ENCODE data around the gene SUN1. TPM values are rescaled to one million over a fixed set of nuclear protein-coding genes. Genes with fewer than 3 reads are reported as not detected.

The SUN1 gene
- total RNA-seq, 1 donor from 2014 or later = 127 TPM

DNA sequence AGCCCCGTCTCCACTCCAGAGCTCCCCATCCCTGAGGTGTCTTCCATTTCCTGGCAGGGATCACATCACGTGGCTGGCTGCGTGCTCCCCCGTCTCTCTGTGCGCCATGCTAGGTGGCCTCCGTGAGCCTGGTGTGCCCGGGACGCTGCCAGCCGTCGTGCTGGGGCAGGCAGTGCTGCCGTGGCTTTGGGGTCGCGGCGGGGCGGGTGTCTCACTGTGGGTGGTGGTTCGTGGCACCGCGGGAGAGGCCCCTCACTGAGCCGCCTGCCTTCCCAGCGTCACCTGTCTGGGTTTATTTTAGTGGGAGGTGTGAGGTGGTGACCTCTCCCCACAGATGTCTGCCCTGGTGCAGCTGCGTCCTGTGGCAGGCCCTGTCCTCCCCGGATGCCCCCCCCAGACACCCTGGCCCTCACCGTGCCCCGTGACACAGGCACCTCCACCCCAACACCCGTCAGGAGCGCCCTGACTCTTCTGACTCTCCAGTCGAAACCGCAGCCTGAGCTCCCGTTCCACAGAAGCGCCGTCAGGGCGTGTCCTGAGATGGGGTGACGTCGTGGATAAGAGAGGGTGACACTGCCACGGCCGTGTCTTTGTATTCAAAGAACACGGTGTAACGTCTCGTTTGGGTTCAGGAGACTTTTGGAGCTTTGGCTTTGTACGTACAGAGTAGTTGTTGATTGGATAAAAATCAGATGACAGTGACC is 62.0 kb downstream of the SUN1 start:
- intact Hi-C loops (cut with DNase I) = no loop called here
- no peak for DNase-seq
- Histone ChIP-seq H3K4me1 (peaks cover 4% of the 10 kb centered on the region), H3K9me3 (no peaks in the 10 kb centered on the region), H3K27ac (no peak overlapping the region), H3K36me3 (peaks cover 57% of the 10 kb centered on the region), H3K4me3 (no peak overlapping the region), H3K27me3 (no peaks in the 10 kb centered on the region)
- ATAC-seq = no peak
- TF ChIP-seq, protein P1, sequence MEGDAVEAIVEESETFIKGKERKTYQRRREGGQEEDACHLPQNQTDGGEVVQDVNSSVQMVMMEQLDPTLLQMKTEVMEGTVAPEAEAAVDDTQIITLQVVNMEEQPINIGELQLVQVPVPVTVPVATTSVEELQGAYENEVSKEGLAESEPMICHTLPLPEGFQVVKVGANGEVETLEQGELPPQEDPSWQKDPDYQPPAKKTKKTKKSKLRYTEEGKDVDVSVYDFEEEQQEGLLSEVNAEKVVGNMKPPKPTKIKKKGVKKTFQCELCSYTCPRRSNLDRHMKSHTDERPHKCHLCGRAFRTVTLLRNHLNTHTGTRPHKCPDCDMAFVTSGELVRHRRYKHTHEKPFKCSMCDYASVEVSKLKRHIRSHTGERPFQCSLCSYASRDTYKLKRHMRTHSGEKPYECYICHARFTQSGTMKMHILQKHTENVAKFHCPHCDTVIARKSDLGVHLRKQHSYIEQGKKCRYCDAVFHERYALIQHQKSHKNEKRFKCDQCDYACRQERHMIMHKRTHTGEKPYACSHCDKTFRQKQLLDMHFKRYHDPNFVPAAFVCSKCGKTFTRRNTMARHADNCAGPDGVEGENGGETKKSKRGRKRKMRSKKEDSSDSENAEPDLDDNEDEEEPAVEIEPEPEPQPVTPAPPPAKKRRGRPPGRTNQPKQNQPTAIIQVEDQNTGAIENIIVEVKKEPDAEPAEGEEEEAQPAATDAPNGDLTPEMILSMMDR (IDR thresholded peaks at IDR 0.05) = no peak

DNA sequence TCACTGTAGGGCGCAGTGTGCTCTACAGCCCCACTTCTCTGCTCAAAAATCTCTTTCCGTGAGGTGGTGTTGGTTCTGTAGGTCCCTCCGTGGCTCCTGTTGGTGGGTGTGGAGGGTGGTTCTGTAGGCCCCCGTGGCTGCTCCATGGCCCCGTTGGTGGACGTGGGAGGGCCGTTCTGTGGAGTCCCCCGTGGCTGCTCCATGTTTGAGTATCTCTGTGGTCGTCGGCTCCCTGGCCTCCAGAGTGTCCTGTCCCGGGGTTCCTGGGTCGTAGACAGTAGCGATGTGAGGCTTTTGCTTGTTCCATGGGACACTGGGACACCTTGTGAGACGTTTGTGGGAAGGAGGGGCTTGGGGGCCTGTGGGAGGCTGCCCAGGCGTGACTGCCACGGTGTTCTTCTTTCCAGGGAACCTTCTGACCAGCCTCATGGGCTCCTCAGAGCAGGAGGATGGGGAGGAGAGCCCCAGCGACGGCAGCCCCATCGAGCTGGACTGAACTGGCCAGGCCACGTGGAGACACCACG is 62.7 kb downstream of the SUN1 start:
- Histone ChIP-seq H3K9me3 (no peaks in the 10 kb centered on the region), H3K4me3 (no peak overlapping the region), H3K27me3 (no peaks in the 10 kb centered on the region), H3K4me1 (peaks cover 4% of the 10 kb centered on the region), H3K27ac (no peak overlapping the region), H3K36me3 (peaks cover 57% of the 10 kb centered on the region)
- intact Hi-C loops (cut with DNase I) = no loop called here
- no peak for DNase-seq
- TF ChIP-seq, protein P1 (IDR thresholded peaks at IDR 0.05) = no peak
- ATAC-seq = no peak

DNA sequence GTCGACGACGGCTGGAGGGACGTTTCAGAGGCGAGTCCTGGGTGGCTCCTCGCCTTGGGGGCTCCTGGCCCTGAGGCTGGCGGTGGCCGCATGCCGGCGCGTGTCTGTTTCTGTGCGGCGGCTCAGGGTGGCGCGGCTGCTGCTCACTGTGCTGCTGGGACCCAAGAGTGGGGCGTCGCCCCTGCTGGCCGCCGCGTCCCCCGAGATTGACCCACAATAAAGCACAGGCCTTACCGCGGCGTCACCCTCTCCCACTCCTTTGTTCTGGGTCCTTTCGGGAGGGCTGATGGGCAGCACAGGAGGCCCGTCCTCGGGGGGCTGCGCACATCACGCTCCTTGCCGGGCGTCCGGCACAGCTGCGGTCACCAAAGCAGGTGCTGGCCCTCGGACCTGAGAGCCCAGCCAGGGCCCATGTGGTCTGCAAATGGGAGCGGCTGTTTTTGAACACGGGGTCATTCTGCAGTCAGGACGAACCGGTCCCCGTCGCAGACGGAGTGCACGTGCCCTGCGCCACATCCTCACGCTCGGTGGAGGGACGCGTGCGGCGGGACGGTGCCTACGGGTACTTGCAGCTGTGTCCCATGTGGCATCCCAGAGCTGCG is 63.3 kb downstream of the SUN1 start:
- H3K4me1 ChIP-seq = peaks cover 4% of the 10 kb centered on the region
- DNase-seq = no peak
- H3K36me3 ChIP-seq = peaks cover 56% of the 10 kb centered on the region

DNA sequence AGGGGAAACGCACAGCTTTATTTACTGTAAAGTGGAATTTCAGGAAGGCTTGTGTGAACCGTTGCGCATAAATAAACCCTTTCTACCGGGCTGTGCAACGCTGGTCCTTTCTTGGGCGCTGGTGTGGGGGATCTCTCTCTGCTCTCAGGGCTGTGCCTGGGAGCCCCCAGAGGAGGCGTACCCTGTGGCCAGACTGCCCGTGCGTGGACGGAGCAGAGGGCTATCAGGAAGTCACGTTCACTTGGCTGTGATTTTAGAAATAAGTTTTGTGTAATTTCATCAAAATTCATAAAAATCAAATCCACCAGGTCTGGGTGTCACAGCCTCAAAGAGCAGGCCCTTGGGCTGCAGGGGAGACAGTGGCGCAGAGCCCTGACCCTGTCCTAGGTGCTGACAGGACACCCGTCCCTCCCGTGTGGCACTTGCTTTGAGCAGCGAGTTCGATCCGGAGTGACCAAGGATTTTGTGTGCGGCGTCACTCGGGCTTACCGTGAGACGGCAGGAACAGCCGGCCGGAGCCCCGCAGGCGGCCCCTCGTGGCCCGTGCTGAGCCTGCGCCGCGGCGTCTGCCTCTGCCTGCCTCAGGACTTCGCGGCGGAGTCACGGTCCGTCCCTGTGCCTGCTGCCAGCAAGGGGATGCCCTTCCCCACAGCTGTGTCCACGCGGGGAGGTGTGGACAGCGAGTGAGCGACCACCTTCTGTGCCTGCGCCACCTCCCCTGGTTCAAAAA is 64.2 kb downstream of the SUN1 start:
- peaks cover 4% of the 10 kb centered on the region for H3K4me1 ChIP-seq
- no peak overlapping the region for H3K4me3 ChIP-seq
- H3K9me3 ChIP-seq = no peaks in the 10 kb centered on the region
- no peak overlapping the region for H3K27ac ChIP-seq
- H3K36me3 ChIP-seq = peaks cover 47% of the 10 kb centered on the region
- TF ChIP-seq, protein P1 (IDR thresholded peaks at IDR 0.05) = no peak
- H3K27me3 ChIP-seq = no peaks in the 10 kb centered on the region
- no peak for ATAC-seq
- intact Hi-C loops (cut with DNase I) = no loop called here
- no peak for DNase-seq

More for the DNA sequence above, 63.3 kb downstream of the SUN1 start:
- Histone ChIP-seq H3K27ac (no peak overlapping the region), H3K9me3 (no peaks in the 10 kb centered on the region), H3K4me3 (no peak overlapping the region), H3K27me3 (no peaks in the 10 kb centered on the region)
- ATAC-seq = no peak
- intact Hi-C loops (cut with DNase I) = no loop called here
- TF ChIP-seq, protein P1 (IDR thresholded peaks at IDR 0.05) = no peak

DNA sequence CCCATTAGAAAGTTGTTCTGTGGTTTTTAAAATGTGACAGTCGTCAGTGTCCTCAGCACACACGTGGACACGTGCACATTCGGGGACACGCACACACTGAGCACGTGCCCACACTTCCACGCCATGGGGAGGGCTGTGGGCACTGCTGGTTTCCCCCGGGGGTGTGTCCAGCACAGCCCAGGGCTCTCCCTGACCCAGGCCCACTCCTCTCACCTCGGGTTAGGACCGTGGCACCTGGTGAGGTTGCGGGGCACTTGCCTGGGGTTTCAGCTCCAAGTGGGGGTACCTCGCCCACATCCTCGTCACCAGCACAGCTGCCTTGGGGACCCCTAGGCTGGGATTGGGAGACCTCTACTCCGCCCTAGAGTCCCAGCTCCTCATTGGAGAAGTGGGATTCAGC is 64.8 kb downstream of the SUN1 start:
- intact Hi-C loops (cut with DNase I) = no loop called here
- Histone ChIP-seq H3K27ac (no peak overlapping the region), H3K4me1 (peaks cover 4% of the 10 kb centered on the region), H3K4me3 (no peak overlapping the region), H3K36me3 (peaks cover 41% of the 10 kb centered on the region), H3K9me3 (no peaks in the 10 kb centered on the region), H3K27me3 (no peaks in the 10 kb centered on the region)
- TF ChIP-seq, protein P1 (IDR thresholded peaks at IDR 0.05) = no peak
- DNase-seq = no peak
- ATAC-seq = no peak

All from upper lobe of right lung (tissue), 1 donor.